Lower leg skin (tissue), 4 donors: ENCODE results near the gene CAMTA1. TPM values are rescaled to one million over a fixed set of nuclear protein-coding genes. Genes with fewer than 3 reads are reported as not detected.

Experiments
- DNase-seq, 2 donors: peaks; one replicate each; pipeline ENCODE4 v3.0.0-alpha.2; 2019; ENCODE audit warnings: low spot score in 2 of 2
- H3K4me3 ChIP-seq: fragments of 200-600 bp; sonication (generic); 2 replicates; pipeline ENCODE4 v1.5.1; 2017; ENCODE audit warnings: mild to moderate bottlenecking, low read depth; ENCODE audit not compliant: poor library complexity, severe bottlenecking
- CTCF ChIP-seq, 3 donors: fragments of 450-650 bp; IDR thresholded peaks; one replicate each; pipeline ENCODE4 v1.5.1; 2016; ENCODE audit warnings: antibody characterized with exemption in 3 of 3, mild to moderate bottlenecking in 3 of 3, moderate library complexity in 2 of 3
- POLR2A ChIP-seq, 2 donors: fragments of 450-650 bp; IDR thresholded peaks; one replicate each; pipeline ENCODE4 v1.6.1; 2016 to 2017; ENCODE audit warnings: antibody characterized with exemption in 2 of 2, mild to moderate bottlenecking in 1 of 2, moderate library complexity in 1 of 2
- WGBS, 2 donors: methylation state at CpG; one replicate each; pipeline ENCODE4 v1.1.5; 2018; 5-methylcytosine and 5-hydroxymethylcytosine counted together
- intact Hi-C: fragments of 100-400 bp; cut with DNase I; formaldehyde crosslinking; loops from one replicate; pipeline ENCODE4 v1.15.0; 2023; ENCODE audit warnings: low total_unique reads
- total RNA-seq, 4 donors: library from RNA; depleted of rRNA; stranded (reverse); fragments of >200 nt; gene quantifications; one replicate each; pipeline ENCODE4 v1.1.0, GENCODE V29; 2016

CAMTA1 gene
- total RNA-seq, 4 donors from 2014 or later = 24.4 to 52.3 (median 32.9) TPM

DNA sequence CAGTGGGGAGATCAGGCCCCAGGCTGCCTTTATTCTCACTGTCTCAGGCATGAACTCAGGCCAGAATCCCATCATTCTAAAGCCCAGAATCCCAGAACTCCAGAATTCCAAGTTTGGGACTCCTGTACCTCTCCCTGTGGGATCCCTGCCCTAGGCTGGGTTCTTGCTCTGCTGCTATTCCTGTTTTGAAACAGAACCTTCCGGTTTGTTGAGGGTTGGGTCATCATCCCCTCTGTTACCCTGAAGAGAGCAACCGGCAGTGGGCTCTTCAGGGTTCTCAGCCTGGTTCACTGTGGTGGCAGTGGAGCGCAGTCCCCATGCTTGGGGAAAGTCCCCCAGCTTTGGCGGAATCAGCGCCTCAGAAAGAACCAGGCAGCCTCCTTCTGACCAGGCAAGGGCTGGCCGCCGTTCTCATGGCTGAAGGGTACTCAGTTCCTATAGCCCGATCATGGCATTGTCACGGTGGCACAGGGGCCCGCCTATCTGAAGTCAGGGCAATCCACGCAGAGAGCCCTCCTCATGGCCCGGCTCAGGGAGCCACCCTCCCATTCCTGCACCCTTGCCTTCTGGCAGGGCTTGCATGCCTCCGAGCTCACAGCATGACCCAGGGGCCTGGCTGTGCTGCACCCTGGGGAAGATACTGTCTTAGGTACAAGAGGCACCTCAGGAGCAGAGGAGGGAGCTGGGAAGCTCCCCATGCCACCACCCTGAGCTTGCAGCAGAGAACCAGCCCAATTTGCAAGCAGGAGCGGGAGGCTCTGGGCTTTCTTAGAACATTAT is 650.2 kb downstream of the CAMTA1 start:
- TF ChIP-seq CTCF (IDR thresholded peaks at IDR 0.05) = no peak
- TF ChIP-seq POLR2A (IDR thresholded peaks at IDR 0.05) = no peak
- no peak overlapping the region for H3K4me3 ChIP-seq
- 89 to 96% methylated on average over 10 to 14 of the region's 14 CpGs for WGBS, 2 donors
- intact Hi-C loops = no loop called here
- no peak for DNase-seq

DNA sequence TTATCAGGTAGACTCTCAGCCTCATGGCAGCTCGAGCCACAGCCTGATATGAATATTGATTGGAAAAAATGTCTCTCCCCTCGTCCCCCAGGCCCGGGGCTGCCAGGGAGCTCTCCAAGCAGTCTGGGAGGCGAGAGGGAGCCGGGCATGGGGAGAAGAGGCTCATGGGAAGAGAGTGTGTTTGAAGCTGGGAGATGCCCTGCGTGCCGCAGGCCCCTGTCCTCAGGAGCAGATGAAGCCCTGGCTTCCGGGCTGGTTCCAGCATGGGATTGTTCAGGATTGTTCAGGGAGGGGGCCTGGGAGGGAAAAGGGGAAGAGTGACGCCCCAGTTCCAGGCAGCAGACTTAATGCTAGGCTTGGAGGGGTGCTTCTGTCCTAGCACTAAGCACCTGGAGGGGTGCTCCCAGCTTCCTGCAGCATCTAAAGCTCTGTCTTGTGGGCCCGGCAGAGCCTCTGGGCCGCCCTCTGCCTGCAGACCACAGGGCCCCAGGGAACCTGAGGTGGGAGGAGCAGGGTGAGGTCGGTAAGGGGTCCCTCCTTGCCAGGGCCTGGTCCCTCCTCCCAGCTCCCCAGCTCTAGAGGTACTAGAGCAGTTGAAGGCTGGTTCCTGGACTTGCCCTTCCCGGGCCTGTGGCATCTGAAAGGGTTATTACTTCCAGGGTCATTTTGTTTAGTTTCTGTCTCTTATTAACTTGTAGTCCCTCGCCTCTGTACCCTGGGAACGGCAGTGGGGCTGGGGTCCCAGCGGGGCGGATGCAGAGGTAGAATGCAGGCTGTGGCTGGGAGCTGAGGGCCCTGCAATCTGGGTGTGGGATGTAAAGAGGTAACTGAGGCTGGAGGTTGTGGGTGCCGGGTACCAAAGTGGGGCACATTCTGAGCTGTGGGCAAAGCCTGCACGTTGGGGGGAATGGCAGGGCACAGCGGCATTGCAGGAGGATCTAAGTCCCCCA is 651.1 kb downstream of the CAMTA1 start:
- no peak for DNase-seq
- no peak for TF ChIP-seq POLR2A (IDR thresholded peaks at IDR 0.05)
- no peak for TF ChIP-seq CTCF (IDR thresholded peaks at IDR 0.05)
- H3K4me3 ChIP-seq = no peak overlapping the region
- intact Hi-C loops = no loop called here
- WGBS, 2 donors = 84% methylated on average over 20 of the region's 20 CpGs

GRCh38 chr1:7437036-7437435 is 651.8 kb downstream of the CAMTA1 start:
- 83 to 95% methylated on average over 7 to 9 of the region's 9 CpGs for WGBS, 2 donors
- no peak for DNase-seq
- TF ChIP-seq POLR2A (IDR thresholded peaks at IDR 0.05) (no peak), CTCF (IDR thresholded peaks at IDR 0.05) (no peak)
- intact Hi-C loops = no loop called here
- no peak overlapping the region for H3K4me3 ChIP-seq

DNA sequence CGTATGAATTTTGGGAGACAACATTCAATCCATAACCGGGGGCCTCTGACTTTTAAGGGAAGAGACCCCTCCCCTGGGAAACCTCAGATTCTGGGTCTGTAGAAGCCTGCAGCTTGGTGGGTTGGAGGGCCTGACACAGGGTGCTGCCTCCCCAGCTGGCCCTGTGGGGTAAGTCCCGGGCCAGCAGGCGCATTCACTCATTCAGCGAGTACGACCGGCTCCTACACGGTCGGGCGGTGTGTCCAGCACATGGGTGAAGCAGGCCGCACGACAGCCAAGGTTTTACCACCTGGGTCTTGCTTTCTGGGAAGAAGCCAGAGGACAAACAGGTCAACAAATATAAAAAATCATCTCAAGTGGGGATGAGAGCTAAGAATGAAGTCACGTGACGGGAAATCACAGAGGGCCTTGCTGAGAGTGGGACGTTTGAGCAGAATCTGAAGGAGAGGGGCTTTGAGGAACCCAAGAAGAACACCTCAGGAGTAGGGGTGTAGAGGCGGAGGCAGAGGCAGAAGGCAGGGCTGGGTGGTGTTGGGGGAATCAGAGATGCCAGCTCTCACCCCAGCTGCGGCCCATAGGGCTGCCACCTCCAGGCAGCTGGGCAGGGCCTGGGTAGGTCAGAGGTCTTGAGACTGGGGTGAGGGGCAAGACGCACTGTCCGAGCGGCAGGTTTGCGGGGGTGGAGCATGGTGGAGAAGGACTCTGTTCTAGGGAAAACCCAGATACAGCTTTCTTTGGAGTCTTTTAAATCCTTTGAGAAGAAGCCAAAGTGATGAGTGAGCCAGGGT is 652.5 kb downstream of the CAMTA1 start:
- no peak for DNase-seq
- no peak overlapping the region for H3K4me3 ChIP-seq
- no peak for TF ChIP-seq CTCF (IDR thresholded peaks at IDR 0.05)
- TF ChIP-seq POLR2A (IDR thresholded peaks at IDR 0.05) = no peak
- WGBS, 2 donors = 92 to 94% methylated on average over 21 of the region's 21 CpGs
- intact Hi-C loops = no loop called here

DNA sequence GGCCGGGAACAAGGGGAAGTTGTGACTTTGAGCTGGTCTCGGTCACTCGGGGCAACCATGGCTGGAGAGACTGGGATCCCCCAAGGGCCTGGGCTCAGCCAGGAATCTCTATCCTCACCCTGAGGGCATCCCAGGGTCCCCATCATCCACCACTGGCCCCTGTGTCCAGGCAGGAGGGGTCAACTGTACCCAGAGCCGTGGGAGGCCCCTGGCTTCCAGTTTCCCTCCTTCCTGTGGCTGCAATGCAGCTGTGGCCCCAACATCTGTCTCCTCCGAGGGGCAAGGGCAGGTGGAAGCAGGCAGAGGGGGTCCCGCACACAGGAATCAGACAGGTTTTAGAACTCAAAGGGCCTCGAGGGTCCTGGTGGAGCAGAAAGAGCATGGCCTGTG is 653.1 kb downstream of the CAMTA1 start:
- TF ChIP-seq POLR2A (IDR thresholded peaks at IDR 0.05) (no peak), CTCF (IDR thresholded peaks at IDR 0.05) (no peak)
- intact Hi-C loops = no loop called here
- WGBS, 2 donors = 73 to 82% methylated on average over 7 of the region's 7 CpGs
- DNase-seq = no peak
- no peak overlapping the region for H3K4me3 ChIP-seq
